Prostate gland (tissue), 2 donors: ENCODE data around the gene IQCE. TPM values are rescaled to one million over a fixed set of nuclear protein-coding genes. Genes with fewer than 3 reads are reported as not detected.

Source experiments
- DNase-seq: peaks from one replicate; pipeline ENCODE4 v3.0.0-alpha.2; 2019; ENCODE audit warnings: low spot score
- H3K27ac ChIP-seq, 2 donors: fragments of 200-600 bp; sonication (generic); 2 replicates each; pipeline ENCODE4 v1.5.1; 2017 to 2019
- H3K27me3 ChIP-seq: fragments of 200-600 bp; sonication (generic); replicated peaks from 2 replicates; pipeline ENCODE4 v1.5.1; 2019; ENCODE audit not compliant: insufficient read depth
- H3K36me3 ChIP-seq, 2 donors: fragments of 200-600 bp; sonication (generic); 1 replicate in 1 of 2; 2 replicates in 1 of 2; pipeline versions ENCODE4 v1.5.1 to v1.8.1; 2017 to 2019
- H3K4me1 ChIP-seq: fragments of 200-600 bp; sonication (generic); replicated peaks from 2 replicates; pipeline ENCODE4 v1.5.1; 2019
- H3K4me3 ChIP-seq, 2 donors: fragments of 200-600 bp; sonication (generic); 2 replicates each; pipeline ENCODE4 v1.5.1; 2017 to 2019
- H3K9me3 ChIP-seq: fragments of 200-600 bp; sonication (generic); 2 replicates; pipeline ENCODE4 v1.5.1; 2017
- CTCF ChIP-seq, 4 experiments: fragments of 200-600 bp in 2 of 4; fragments of 450-650 bp in 2 of 4; sonication (generic) in 2 of 4; IDR thresholded peaks; 1 replicate in 3 of 4; 2 replicates in 1 of 4; pipeline ENCODE4 v1.5.1; 2016 to 2019; ENCODE audit warnings: antibody characterized with exemption in 4 of 4, mild to moderate bottlenecking in 2 of 4, moderate library complexity in 2 of 4
- POLR2A ChIP-seq: fragments of 450-650 bp; IDR thresholded peaks from one replicate; pipeline ENCODE4 v1.6.1; 2016; ENCODE audit warnings: antibody characterized with exemption, mild to moderate bottlenecking
- POLR2AphosphoS5 ChIP-seq: sonication (generic); formaldehyde crosslinking; IDR thresholded peaks from one replicate; pipeline ENCODE4 v1.6.1; 2017; ENCODE audit warnings: antibody characterized with exemption
- WGBS: methylation state at CpG from one replicate; pipeline ENCODE4 v1.1.5; 2018; 5-methylcytosine and 5-hydroxymethylcytosine counted together
- intact Hi-C: fragments of 100-400 bp; cut with DNase I; formaldehyde crosslinking; loops from one replicate; pipeline ENCODE4 v1.14.2; 2022
- total RNA-seq, 2 donors: library from RNA; depleted of rRNA; stranded (reverse); fragments of >200 nt; gene quantifications; one replicate each; pipeline ENCODE4 v1.1.0, GENCODE V29; 2016

IQCE gene
- total RNA-seq, 2 donors from 2014 or later, result 20.2 to 41.9 TPM

- Histone ChIP-seq H3K27ac (no peak overlapping the region), H3K9me3 (no peaks in the 10 kb centered on the region), H3K4me1 (no peaks in the 10 kb centered on the region), H3K36me3 (peaks cover 0 to 8% of the 10 kb centered on the region in 2 donors), H3K27me3 (no peaks in the 10 kb centered on the region), H3K4me3 (no peak overlapping the region)
- no peak for DNase-seq
- intact Hi-C loops, result loop anchor here (10.0 kb wide), 1 partner anchor 283 kb away; no protein-coding TSS in a partner anchor
- WGBS, result 79% methylated on average over 15 of the region's 15 CpGs
- no peak for TF ChIP-seq POLR2AphosphoS5
- no peak for TF ChIP-seq POLR2A
- TF ChIP-seq CTCF (IDR thresholded peaks at IDR 0.05), result no peak
Measured at GRCh38 chr7:2571409-2571808, 12.6 kb downstream of the IQCE start.

GRCh38 chr7:2572101-2572842 lies 13.5 kb downstream of the IQCE start:
- intact Hi-C loops, result loop anchor here (10.0 kb wide), 1 partner anchor 283 kb away; no protein-coding TSS in a partner anchor
- 64% methylated on average over 22 of the region's 22 CpGs for WGBS
- no peak overlapping the region for H3K27ac ChIP-seq
- H3K27me3 ChIP-seq, result no peaks in the 10 kb centered on the region
- no peaks in the 10 kb centered on the region for H3K9me3 ChIP-seq
- H3K4me3 ChIP-seq, result no peak overlapping the region
- H3K4me1 ChIP-seq, result no peaks in the 10 kb centered on the region
- TF ChIP-seq POLR2AphosphoS5 (no peak), CTCF (IDR thresholded peaks at IDR 0.05) (no peak), POLR2A (no peak)
- peaks cover 0 to 8% of the 10 kb centered on the region in 2 donors for H3K36me3 ChIP-seq
- no peak for DNase-seq

- no peak for TF ChIP-seq POLR2A
- TF ChIP-seq POLR2AphosphoS5, result no peak
- TF ChIP-seq CTCF (IDR thresholded peaks at IDR 0.05), result no peak
- H3K4me1 ChIP-seq, result no peaks in the 10 kb centered on the region
Measured at GRCh38 chr7:2573761-2574160, 15.0 kb downstream of the IQCE start.

GRCh38 chr7:2575046-2575732 lies 16.4 kb downstream of the IQCE start:
- H3K4me3 ChIP-seq, result no peak overlapping the region

More at GRCh38 chr7:2573761-2574160, 15.0 kb downstream of the IQCE start:
- no peaks in the 10 kb centered on the region for H3K27me3 ChIP-seq
- 89% methylated on average over 9 of the region's 9 CpGs for WGBS
- intact Hi-C loops, result loop anchor here (10.0 kb wide), 1 partner anchor 281 kb away; no protein-coding TSS in a partner anchor
- H3K4me3 ChIP-seq, result no peak overlapping the region
- DNase-seq, result no peak
- no peaks in the 10 kb centered on the region for H3K9me3 ChIP-seq
- peaks cover 0 to 8% of the 10 kb centered on the region in 2 donors for H3K36me3 ChIP-seq
- no peak overlapping the region for H3K27ac ChIP-seq

More at GRCh38 chr7:2575046-2575732, 16.4 kb downstream of the IQCE start:
- H3K9me3 ChIP-seq, result no peaks in the 10 kb centered on the region
- H3K27ac ChIP-seq, result no peak overlapping the region
- 87% methylated on average over 21 of the region's 21 CpGs for WGBS
- intact Hi-C loops, result loop anchor here (10.0 kb wide), 1 partner anchor 280 kb away; no protein-coding TSS in a partner anchor
- H3K36me3 ChIP-seq, result peaks cover 0 to 8% of the 10 kb centered on the region in 2 donors
- DNase-seq, result no peak
- no peak for TF ChIP-seq CTCF (IDR thresholded peaks at IDR 0.05)
- no peak for TF ChIP-seq POLR2A
- TF ChIP-seq POLR2AphosphoS5, result no peak
- no peaks in the 10 kb centered on the region for H3K27me3 ChIP-seq
- H3K4me1 ChIP-seq, result no peaks in the 10 kb centered on the region
